HG03064 (cell line): ENCODE measurements around the gene IFT52.

Experiments used
- ATAC-seq: cut with Tn5 transposase; IDR thresholded peaks from one replicate; pipeline ENCODE4 v1.9.1; 2021; ENCODE audit warnings: low read depth; ENCODE audit not compliant: unreplicated experiment

The IFT52 gene, protein sequence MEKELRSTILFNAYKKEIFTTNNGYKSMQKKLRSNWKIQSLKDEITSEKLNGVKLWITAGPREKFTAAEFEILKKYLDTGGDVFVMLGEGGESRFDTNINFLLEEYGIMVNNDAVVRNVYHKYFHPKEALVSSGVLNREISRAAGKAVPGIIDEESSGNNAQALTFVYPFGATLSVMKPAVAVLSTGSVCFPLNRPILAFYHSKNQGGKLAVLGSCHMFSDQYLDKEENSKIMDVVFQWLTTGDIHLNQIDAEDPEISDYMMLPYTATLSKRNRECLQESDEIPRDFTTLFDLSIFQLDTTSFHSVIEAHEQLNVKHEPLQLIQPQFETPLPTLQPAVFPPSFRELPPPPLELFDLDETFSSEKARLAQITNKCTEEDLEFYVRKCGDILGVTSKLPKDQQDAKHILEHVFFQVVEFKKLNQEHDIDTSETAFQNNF

DNA sequence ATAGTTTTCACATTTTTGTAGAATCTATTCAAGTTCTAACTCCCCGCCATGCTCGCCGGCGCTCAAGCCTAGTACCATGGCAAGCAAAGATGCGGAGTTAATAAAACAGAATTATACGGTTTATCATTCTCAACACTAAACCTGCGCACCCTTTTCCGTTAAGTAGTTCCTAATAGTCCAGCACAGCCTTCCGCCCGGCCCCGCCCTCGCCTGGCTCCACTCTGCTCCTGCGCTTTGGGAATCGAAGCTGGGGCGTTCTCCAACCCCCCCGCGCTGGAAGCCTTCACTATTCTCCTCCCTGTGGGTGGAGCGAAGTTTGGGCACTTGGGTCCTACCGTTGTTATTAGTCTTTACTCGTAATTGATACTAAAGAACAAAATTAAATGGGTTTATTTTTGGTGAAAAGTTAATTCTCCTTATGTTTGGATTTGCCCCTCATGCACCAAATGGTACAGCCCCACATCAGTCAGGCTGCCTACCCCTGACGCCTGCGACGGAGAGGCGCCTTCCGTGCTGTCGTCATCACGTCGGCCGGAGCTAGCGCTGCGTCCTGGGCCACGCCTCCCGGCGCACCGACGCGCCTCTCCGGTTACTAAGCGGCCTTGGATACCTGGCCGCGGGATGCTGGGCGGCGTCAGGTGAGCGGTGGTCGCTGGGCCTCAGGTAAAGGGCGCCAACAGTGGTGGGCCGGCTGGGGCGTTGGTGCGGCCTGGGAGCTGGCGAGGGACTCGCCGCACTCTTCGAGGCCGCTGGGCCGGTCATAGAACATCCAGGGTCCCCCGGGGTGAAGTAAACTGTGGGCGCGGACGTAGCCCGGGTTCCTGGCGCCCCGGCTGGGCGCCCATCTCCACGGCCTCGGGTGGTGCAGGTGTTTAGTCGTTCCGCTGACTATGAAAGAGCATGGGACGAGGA lies at the start of gene IFT52:
Gene IFT52 (plus strand): TSS at position 546 of the 912 bp plus-strand sequence. CDS start 3,762 bp downstream, outside the sequence.
- peak; percentile 96 for ATAC-seq

DNA sequence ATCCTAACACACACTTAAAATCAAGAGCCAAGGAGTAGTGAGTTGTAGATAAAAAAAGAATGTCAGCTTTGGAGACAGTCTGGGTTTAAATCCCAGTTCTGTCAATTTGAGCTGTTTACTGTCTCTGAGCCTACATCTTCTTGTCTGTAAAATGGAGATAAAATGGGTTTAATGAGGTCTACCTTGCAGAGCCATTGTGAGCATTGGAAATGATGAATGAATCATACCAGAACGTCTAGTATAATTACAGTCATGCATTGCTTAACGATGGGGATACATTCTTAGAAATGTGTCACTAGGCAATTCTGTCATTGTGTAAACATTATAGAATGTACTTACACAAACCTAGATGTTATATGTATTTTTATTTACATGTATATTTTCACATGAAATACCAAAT lies 49.5 kb upstream of the IFT52 start:
- no peak for ATAC-seq

DNA sequence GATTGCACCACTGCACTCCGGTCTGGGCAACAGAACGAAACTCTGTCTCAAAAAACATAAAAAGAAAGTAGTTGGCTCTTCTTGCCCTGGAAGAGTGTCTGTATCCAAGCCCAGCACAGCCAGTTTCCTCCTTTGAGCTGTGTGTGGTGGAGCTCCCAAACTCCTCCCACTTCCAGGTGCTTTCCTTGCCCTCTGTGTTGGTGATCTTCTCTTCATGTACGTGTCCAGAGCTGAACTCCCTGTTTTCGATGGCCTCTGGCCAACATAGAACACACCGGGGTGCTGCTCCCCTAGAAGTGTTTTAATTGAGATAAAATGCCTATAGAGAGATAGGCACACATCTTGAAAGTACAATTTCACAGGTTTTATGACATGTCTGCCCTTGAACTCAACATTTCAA lies 48.6 kb upstream of the IFT52 start:
- ATAC-seq: no peak

DNA sequence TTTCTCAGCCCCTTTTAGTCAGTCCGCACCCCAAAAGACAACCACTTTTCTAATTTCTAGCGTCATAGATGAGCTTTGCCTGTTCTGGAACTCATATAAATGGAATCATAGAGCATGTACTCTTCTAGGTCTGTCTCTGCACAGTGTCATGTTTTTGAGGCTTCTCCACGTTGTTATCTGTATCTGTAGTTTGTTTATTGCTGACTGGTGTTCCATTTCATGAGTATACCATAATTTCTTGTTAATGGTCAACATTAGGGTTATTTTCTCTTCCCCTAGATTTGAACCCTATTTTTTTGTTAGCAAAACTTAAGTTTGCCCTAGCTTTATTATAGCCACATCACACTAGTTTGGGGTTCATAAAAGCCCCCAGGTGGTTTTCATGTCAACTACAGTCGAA lies 48.1 kb upstream of the IFT52 start:
- no peak for ATAC-seq

DNA sequence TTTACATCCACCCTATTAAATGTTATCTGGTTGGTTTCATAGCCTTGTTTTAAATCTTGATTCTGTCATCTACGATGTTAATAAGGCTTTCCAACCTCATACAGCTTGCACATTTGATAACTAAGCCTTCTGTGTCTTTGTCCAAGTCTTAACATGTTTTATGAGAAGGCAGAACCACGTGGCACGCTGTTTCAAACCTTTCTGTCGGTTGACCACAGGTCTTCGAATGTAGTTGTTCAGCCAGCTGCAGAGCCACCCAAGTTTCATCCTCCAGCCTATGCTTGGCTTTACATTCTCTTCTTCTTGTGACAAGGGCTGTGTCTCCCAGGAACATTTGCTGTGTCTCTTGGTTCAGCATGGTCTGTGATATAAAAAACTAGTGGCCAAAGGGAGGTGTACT lies 47.6 kb upstream of the IFT52 start:
- ATAC-seq: no peak

DNA sequence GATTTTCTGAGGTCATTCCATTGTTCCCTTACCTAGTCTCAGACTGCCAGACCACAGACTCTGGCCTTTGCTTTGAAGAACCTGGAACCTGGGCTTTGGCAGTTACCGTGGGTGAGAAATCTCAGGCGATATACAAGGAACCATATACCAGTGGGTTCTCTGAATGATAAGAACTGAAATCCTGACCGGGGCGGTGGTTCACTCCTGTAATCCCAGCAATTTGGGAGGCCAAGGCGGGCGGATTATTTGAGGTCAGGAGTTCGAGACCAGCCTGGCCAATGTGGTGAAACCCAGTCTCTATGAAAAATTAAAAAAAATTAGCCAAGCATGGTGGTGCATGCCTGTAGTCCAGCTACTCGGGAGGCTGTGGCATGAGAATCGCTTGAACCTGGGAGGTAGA lies 46.2 kb upstream of the IFT52 start:
- ATAC-seq: no peak

DNA sequence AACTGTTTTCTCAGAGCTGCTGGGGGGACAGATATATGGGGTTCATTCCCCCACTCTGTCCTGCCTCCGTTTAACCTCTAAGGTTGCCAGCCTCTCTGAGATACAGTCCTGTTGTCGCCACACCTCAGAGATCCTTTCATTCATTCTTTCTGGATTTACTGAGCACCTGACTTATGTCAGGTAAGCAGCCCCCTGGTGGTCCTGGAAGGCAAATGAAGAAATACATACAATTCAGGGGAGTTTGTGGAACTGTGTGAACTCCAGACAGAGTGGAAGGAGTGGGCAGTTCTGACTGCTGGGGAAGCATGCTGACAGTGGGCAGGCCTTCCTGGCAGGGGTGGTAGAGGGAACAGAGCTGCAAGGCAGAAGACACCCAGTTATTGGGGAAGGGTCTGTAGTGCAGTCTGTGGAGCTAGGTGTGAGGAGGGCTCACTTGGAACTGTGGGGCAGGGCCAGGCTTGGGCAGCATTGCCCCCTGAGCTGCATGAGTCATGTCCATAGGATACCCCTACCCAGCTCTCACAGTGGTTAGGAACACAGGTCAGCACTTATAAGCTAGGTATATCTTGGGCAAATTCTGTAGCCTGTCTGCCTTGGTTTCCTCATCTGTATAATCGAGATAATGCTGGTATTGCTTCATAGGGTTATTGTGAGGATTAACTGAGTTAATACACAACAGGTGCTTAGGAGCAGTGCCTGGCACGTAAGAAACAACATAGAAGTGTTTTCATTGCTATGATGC lies 44.7 kb upstream of the IFT52 start:
- ATAC-seq: no peak

DNA sequence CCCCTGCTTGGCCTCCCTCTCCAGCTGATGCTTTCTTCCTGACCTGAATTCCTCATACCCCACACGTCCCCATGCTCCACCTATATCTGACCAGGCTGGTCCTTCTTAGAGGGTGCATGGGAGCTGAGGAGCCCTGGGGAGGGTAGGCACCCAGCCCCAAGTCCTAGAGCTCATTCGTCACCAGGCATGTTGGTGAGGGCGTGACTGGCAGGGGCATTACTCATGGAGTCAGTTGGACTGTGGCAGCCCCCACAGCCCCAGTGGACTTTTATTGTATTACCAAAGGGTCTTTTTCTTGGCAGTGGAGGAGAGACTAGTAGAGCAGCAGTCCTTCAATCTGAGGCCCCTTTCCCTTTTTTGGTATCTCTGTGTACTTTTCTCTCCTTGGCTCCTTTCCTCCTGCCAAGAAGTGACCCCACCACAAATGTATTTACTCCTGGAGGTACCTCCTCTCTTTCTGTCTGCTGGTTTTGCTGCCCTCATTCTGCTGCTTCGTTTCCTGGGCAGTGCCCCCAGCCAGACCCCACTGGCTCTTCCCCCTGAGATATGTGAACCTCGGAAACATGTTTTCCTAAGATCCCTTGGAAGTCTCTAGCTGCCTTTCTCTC lies 42.4 kb upstream of the IFT52 start:
- no peak for ATAC-seq

DNA sequence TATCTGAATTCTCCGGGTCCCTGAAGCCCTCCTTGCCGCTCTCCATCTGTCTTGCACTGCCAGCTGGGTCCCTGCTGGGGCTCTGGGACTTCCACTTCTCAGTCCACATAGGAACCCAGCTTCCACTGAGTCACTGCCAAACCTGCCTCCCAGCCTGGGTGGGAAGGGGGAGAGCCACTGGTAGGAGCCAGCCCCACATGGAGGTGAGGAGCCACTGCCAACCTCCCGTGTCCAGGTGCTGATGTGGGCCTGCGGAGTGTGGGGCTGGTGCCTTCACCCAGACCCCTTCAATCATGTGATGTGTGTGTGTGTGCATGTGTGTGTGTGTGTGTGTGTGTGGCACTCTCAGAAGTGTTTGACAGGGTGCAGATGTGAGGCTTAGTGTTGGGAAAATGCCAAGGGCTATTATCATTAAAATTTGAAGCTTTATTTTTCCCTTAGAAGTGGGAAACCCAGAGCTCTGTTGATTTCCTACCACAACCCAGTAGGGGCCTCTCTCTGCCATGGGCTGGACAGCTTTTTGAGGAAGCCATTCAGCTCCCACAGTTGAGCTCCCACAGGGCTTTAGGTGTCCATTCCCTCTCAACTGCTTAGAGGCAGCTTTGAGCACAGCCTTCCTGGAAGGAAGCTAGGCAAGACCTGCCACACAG lies 41.2 kb upstream of the IFT52 start:
- ATAC-seq: no peak

DNA sequence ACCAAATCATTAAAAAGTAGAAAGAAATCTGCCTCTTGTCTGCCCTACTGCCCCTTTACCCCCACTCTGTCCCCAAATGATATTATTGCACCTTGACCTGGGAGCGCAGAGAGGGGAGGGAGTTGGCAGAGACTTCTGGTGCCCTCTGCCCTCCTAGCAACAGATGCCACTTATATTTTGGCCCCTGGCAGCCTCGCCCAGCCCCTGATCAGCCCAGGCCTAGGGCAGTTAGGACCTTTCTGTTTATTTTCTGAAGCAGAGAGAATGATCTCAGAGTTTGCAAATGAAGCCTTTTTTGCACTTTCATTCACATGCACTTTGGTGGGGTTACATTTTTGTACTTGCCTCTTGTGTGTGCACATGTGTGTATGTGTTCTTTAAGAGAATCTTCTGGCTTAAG lies 40.3 kb upstream of the IFT52 start:
- no peak for ATAC-seq

DNA sequence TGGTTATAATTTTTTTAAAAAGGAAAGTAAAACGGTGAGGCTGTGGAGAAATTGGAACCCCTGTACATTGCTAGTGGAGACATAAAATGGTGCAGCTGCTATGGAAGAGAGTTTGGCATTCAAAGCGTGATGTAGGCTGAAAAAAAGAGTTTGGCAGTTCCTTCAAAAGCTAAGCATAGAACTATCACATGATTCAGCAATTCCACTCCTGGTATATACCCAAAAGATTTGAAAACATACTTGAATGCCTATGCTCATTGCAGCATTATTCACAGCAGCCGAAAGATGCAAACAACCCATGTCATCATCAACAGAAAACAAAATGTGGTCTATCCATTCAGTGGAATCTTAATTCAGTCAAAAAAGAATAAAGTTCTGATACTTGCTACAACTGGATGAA lies 36.4 kb upstream of the IFT52 start:
- ATAC-seq: no peak

DNA sequence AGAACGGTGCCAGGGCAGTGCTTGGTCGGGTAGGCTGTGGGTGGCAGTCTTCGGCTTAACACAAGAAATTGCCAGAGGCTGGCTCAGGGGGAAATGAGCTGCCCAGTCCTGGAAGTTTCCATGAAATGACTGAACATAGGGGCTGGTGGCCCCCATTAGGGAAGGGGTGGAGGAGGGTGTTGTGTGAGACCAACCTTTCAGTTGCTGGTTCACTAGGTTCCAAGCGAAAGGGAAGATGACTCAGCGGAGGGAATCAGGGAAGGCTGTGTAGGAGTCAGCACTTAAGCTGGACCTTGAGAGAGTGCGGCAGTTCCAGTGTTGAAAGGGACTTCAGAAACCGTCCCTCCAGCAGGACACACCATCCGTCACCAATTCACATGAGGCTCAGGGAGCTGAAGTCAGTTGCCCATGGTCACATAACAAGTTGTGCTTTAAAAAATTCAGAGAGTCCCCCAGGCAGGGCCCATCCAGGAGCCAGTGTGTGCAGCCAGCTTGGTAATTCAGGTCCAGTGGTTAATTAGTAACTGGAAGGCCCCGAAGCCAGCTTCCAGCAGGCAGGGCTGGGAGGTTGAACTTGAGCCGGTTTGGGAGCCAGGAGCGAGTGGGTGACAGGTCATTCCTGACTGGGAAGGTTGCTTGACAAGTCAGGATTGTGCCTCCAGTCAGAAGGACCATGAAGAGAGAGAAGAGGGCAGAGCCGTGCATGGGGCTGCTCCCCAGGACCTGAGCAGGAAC lies 32.2 kb upstream of the IFT52 start, which contains the start of gene SGK2:
Gene SGK2 (plus strand): TSS at position 616 of the 735 bp plus-strand sequence. CDS start 7,469 bp downstream, outside the sequence.
- ATAC-seq: no peak

DNA sequence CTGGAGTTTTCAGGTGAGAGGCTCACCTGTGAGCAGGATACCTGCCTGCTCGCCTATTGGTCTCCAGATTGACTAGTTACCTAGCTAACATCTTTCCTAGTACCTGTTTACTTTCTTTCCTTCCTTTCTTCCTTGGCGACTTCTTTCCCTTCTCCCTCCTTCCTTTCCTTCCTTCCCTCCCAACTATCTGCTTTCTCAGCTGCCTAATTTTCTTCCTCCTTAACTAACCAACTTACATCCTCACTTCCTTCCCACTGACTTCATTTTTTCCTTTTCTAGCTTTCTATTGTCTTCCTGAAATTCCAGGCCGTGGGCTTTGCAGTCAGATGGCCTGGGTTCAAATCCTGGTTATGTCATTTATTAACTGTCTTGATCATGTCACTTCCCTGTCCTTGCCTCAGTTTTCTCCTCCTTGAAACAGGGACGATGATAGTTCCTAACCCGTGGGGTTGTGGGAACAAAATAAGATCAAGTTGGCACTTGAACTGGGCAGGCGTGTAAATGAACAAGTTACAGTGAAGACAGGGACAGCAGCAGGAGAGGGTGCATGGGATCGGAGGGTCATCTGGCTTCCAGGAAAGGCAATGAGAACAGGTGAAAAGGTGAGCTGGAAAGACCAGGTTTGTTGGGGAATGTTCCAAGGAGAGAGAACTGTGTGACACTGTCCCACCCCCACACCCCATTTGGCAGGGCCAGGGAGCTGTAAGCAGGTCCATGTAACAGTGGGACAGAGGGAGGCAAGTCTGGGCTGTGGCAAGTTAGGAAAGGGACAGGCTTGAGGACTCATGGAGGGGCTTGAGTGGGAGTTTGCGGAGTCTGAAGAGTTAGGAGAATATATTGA lies 31.4 kb upstream of the IFT52 start:
- no peak for ATAC-seq

DNA sequence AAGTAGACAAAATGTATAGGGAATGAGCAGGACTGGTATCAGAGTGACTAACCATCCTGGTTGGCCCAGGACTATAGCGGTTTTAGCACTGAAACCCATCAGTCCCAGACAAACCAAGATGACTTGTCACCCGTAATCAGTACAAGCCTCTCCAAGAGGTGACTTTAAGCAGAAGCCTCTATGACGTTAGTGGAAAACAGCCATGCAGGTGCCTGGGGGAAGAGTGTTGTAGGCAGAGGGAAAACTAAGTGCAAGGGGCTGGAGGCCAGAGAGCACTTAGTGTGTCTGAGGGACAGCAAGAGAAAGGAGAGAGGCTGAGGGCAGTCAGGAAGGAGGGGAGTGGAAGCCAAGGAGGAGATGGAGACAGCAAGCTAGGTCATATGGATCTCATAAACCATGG lies 29.8 kb upstream of the IFT52 start:
- no peak for ATAC-seq

DNA sequence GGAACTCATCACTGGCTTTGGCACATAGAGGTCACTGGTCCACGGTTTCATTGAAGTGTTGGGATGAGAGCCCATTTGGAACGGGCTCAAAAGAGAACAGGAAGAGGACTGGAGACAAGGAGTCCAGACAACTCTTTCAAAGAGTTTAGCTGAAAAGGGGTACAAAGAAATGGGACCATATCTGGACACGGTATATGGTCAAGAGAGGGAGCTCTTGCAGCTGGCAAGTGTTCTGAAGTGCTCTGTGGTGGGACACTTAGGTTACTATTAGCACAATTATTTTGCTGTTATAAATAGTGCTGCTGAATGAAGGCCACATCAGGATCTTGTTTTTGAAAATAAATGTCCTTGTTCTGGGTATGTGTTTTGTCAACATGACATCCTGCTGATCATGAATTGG lies 27.3 kb upstream of the IFT52 start:
- no peak for ATAC-seq

DNA sequence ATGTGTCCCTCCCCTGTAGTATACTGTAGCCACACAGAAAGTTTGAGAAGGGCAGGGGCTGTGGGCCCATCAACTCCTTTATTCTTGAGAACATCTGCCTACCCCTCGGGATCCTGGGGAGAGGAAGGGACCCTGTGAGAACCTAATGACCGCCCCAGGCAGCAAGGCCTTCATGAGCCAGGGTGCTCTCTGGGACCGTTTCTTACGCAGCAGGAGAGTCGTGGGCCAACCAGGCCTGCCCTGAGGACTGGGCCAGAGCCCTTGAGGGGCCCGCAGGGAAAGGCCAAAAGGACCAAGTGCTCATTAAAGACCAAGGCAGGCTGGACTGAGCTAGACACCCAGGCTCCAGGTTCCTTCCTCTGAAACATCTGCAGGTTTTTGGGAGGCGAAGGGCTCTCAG lies 26.7 kb upstream of the IFT52 start:
- no peak for ATAC-seq

DNA sequence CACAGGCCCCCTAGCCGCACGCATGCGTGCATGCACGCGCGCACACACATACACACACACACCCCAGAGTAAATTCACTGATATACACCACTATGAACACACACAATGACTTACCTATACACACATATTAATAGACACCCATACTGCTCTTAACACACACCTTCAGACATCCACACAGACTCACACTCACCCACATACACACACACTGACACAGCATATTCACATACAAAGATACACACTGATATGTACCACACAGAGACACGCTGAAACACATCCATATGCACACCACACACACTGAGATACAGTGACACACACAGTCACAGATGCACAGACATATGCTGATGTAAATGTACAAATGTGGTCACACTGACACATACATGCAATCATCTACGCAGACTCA lies 26.3 kb upstream of the IFT52 start:
- ATAC-seq: no peak

DNA sequence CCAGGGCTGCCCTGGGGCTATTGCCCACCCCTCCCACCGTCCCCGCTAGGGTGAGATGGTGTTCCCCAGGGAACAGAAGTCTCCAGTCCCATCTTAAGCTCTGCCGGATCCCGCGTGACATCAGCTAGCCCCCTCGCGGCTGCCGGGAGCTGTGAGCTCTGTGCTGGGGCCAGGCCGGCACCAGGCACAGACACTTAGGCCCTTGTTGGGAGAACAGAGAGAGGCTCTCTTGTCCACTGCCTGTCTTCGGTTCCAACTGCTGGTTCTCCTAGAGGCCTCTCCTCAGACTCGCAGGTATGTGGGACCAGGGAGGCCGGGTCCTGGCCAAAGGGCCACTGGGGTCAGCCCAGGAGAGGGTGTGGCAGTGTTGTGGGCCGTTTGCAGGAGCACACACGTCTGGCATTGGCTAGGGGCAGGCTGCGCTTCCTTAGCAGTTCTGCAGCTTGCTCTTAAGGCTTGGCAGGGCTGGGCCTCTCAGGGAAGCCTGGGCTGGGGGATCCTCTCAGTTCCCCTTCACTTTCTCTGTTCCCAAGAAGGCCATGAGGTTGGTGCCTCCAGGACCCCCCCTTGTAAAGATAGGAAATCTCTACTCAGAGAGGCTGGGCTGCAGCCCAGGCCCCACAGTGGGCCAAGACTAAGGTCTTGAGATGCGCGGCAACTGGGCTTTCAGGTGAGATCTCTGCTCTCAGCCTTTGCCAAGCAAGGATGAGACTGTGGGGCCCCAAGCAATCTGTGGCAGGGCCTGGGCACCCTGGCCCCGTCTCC lies 25.6 kb upstream of the IFT52 start:
- ATAC-seq: no peak
